ENCODE data around the gene FOXRED2. TPM values are rescaled to one million over a fixed set of nuclear protein-coding genes. Genes with fewer than 3 reads are reported as not detected.

Gene FOXRED2
- total RNA-seq, 1 donor from 2014 or later = 15.3 TPM

DNA sequence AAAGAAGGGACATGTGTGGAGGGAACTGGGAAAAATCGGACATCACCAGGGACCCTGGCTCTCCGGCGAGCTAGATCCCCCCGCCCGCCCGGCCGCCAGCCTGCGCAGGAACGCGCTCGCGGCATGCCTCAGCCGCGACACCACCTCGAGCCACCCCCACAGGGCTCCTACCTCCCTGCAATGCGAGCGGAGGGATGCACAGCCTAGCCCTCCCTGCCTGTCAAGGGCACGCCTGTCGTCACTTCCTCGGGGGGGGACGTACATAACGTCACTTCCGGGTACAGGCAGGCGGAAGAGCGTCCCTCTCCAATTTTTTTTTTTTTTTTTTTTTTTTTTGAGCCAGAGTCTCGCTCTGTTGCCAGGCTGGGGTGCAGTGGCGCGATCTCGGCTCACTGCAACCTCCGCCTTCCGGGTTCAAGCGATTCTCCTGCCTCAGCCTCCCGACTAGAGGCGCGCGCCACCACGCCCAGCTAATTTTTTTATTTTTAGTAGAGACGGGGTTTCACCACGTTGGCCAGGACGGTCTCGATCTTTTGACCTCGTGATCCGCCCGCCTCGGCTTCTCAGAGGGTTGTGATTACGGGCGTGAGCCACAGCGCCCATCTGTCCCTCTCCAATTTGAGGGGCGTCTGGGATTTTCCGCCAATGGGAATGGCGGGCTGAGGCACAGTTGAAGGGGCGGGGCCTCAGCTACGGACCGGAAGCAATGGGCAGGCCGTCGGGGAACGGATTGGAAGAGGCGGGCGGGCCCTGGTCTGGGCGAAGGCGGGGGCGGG, 25.3 kb downstream of the FOXRED2 start, which contains the start of gene TXN2:
Gene TXN2 (minus strand): TSS at position 248 of the 776 bp plus-strand sequence. CDS start 803 bp downstream, outside the sequence.
- intact Hi-C loops (cut with DNase I) = no loop called here
- TF ChIP-seq, protein P1, sequence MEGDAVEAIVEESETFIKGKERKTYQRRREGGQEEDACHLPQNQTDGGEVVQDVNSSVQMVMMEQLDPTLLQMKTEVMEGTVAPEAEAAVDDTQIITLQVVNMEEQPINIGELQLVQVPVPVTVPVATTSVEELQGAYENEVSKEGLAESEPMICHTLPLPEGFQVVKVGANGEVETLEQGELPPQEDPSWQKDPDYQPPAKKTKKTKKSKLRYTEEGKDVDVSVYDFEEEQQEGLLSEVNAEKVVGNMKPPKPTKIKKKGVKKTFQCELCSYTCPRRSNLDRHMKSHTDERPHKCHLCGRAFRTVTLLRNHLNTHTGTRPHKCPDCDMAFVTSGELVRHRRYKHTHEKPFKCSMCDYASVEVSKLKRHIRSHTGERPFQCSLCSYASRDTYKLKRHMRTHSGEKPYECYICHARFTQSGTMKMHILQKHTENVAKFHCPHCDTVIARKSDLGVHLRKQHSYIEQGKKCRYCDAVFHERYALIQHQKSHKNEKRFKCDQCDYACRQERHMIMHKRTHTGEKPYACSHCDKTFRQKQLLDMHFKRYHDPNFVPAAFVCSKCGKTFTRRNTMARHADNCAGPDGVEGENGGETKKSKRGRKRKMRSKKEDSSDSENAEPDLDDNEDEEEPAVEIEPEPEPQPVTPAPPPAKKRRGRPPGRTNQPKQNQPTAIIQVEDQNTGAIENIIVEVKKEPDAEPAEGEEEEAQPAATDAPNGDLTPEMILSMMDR (IDR thresholded peaks at IDR 0.05) = no peak
- peaks cover 10% of the 10 kb centered on the region for H3K4me1 ChIP-seq

DNA sequence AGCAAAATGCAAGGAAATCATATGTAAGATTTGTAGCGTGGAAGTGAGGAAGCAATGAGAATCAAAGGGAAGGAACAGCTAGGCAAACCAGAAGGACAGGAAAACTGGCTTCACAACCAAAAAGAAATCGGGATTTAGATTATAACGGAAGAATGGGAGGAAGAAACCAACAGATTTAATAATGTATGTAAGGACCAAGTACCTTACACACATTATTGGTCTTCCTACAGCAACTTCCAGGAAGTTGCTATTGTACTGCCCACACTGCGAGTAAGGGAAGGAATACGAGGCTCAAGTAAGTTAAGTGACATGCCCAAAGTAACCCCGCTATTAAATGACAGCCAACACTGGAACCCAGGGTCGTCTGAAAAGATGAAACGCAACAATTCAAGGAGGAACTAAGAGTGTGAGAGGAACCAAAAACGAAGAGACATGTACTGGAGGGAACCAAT, 25.9 kb downstream of the FOXRED2 start:
- Histone ChIP-seq H3K4me3 (peak overlapping the region; percentile 87), H3K27ac (peak overlapping the region; percentile 99), H3K36me3 (peaks cover 36% of the 10 kb centered on the region), H3K27me3 (no peaks in the 10 kb centered on the region), H3K9me3 (no peaks in the 10 kb centered on the region), H3K4me1 (peaks cover 10% of the 10 kb centered on the region)
- ATAC-seq (no peak), DNase-seq (no peak)
- intact Hi-C loops (cut with DNase I) = no loop called here
- TF ChIP-seq, protein P1 (IDR thresholded peaks at IDR 0.05) = no peak

More for the DNA sequence above, 25.3 kb downstream of the FOXRED2 start, which contains the start of gene TXN2:
- Histone ChIP-seq H3K27me3 (no peaks in the 10 kb centered on the region), H3K4me3 (peak within 1 kb of the TSS; percentile 87), H3K9me3 (no peaks in the 10 kb centered on the region), H3K36me3 (peaks cover 29% of the 10 kb centered on the region), H3K27ac (peak within 1 kb of the TSS; percentile 99)
- peak; percentile 98 for DNase-seq
- peak; percentile 96 for ATAC-seq

DNA sequence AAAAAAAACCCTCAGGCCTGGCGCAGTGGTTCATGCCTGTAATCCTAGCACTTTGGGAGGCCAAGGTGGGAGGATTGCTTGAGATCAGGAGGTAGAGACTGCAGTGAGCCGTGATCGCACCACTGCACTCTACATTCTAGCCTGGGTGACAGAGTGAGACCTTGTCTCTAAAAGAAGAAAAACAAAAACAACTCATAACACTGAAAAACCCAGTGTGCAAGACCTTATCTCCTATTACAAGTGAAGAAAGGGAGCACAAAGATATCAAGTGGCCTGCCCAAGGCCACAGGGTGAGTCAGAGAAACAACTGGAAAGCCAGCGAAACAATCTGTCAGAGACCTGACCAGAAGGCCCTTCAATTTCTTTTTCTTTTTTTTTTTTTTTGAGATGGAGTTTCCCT, 27.9 kb downstream of the FOXRED2 start:
- Histone ChIP-seq H3K27ac (no peak overlapping the region), H3K36me3 (peaks cover 56% of the 10 kb centered on the region)
- intact Hi-C loops (cut with DNase I) = no loop called here

DNA sequence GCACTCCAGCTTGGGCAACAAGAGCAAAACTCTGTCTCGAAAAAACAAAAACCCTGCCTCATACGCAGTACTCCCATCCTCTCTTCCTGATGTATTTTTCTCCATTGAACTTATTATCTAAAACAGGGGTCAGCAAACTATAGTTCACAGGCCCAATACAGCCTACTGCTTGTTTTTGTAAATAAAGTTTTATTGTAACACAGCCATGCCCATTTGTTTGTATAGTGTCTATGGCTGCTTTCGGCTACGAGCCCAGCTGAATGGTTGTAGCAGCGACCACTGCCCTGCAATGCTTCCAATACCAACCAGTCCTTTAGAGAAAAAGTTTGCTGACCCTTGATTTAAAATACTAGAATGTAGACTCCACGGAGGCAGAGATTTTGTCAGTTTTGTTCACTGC, 31.5 kb downstream of the FOXRED2 start:
- H3K36me3 ChIP-seq = peaks cover 80% of the 10 kb centered on the region
- no peak overlapping the region for H3K4me3 ChIP-seq
- H3K27me3 ChIP-seq = no peaks in the 10 kb centered on the region
- intact Hi-C loops (cut with DNase I) = no loop called here
- no peak for DNase-seq
- TF ChIP-seq, protein P1 (IDR thresholded peaks at IDR 0.05) = no peak
- no peak for ATAC-seq
- H3K4me1 ChIP-seq = peaks cover 13% of the 10 kb centered on the region
- H3K27ac ChIP-seq = peak overlapping the region; percentile 58
- H3K9me3 ChIP-seq = no peaks in the 10 kb centered on the region

More for the DNA sequence above, 27.9 kb downstream of the FOXRED2 start:
- Histone ChIP-seq H3K4me1 (peaks cover 13% of the 10 kb centered on the region), H3K9me3 (no peaks in the 10 kb centered on the region), H3K4me3 (no peak overlapping the region), H3K27me3 (no peaks in the 10 kb centered on the region)
- no peak for DNase-seq
- no peak for ATAC-seq
- TF ChIP-seq, protein P1 (IDR thresholded peaks at IDR 0.05) = no peak

DNA sequence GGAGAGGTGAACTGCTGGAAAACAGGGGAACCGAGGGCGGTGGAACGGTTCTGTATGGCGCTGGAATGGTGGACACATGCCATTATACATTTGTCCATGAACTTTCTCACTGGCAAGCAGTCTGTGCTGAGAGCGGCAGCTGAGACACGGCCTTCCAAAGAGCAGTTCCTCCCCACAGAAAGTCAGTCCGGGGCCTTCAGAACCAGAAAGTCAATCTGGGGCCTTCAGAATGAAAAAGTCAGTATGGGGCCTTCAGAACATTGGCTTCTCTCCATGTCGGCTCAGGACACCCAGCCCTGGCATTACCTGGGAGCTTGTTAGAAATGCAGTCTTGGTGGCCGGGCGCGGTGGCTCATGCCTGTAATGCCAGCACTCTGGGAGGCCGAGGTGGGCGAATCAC, 34.2 kb downstream of the FOXRED2 start:
- H3K4me1 ChIP-seq = peaks cover 21% of the 10 kb centered on the region
- H3K27me3 ChIP-seq = no peaks in the 10 kb centered on the region
- peaks cover 62% of the 10 kb centered on the region for H3K36me3 ChIP-seq
- intact Hi-C loops (cut with DNase I) = no loop called here
- H3K4me3 ChIP-seq = no peak overlapping the region
- TF ChIP-seq, protein P1 (IDR thresholded peaks at IDR 0.05) = no peak
- ATAC-seq = no peak
- H3K9me3 ChIP-seq = no peaks in the 10 kb centered on the region
- no peak overlapping the region for H3K27ac ChIP-seq
- no peak for DNase-seq
